ELR (cell line): ENCODE measurements around the gene SGK2.

Experiments
- DNase-seq: peaks from one replicate; pipeline ENCODE4 v3.0.0-alpha.2; 2015; ENCODE audit warnings: low read depth

The SGK2 gene

GRCh38 chr20:43558412-43559146, at the start of gene SGK2:
Gene SGK2, plus strand, starts transcription at chr20:43559027. Its CDS starts 7,469 bp downstream, at chr20:43566496.
- DNase-seq, result peak; percentile 52

- no peak for DNase-seq
Observed at GRCh38 chr20:43511879-43512278, 46.9 kb upstream of the SGK2 start.

- no peak for DNase-seq
Observed at GRCh38 chr20:43513372-43513930, 45.4 kb upstream of the SGK2 start.

- DNase-seq, result peak; percentile 98
Observed at GRCh38 chr20:43513931-43514647, 44.7 kb upstream of the SGK2 start.

GRCh38 chr20:43514648-43514999, 44.2 kb upstream of the SGK2 start:
- peak; percentile 70 for DNase-seq

GRCh38 chr20:43515628-43516027, 43.2 kb upstream of the SGK2 start:
- DNase-seq, result no peak

- DNase-seq, result no peak
Observed at GRCh38 chr20:43516251-43516824, 42.5 kb upstream of the SGK2 start.

- DNase-seq, result no peak
Observed at GRCh38 chr20:43520074-43520630, 38.7 kb upstream of the SGK2 start.

GRCh38 chr20:43525021-43525420, 33.8 kb upstream of the SGK2 start:
- DNase-seq, result no peak

- DNase-seq, result no peak
Observed at GRCh38 chr20:43528258-43528875, 30.5 kb upstream of the SGK2 start.

- DNase-seq, result no peak
Observed at GRCh38 chr20:43529051-43529450, 29.8 kb upstream of the SGK2 start.

GRCh38 chr20:43529457-43530153, 29.2 kb upstream of the SGK2 start:
- no peak for DNase-seq

GRCh38 chr20:43530321-43531090, 28.3 kb upstream of the SGK2 start:
- no peak for DNase-seq

GRCh38 chr20:43531091-43531443, 27.8 kb upstream of the SGK2 start:
- DNase-seq, result no peak

GRCh38 chr20:43532416-43533055, 26.3 kb upstream of the SGK2 start:
- DNase-seq, result no peak

GRCh38 chr20:43533060-43533459, 25.8 kb upstream of the SGK2 start:
- peak; percentile 64 for DNase-seq

- DNase-seq, result no peak
Observed at GRCh38 chr20:43534016-43534415, 24.8 kb upstream of the SGK2 start.

- DNase-seq, result no peak
Observed at GRCh38 chr20:43534791-43535350, 24.0 kb upstream of the SGK2 start.

GRCh38 chr20:43535370-43536004, 23.3 kb upstream of the SGK2 start:
- no peak for DNase-seq
